ENCODE data around the gene THSD4. TPM values are rescaled to one million over a fixed set of nuclear protein-coding genes. Genes with fewer than 3 reads are reported as not detected.

THSD4 gene
- total RNA-seq, 2 experiments from 2014 or later: not detected

GRCh38 chr15:71085809-71086208 is 29.5 kb upstream of the THSD4 start:
- no peak for ATAC-seq
- DNase-seq: no peak
- CTCF ChIA-PET: no interaction called here
- Mint-ChIP-seq H3K4me1 (ENCODE audit: low read depth) (no peaks in the 10 kb centered on the region), H3K27me3 (ENCODE audit: low read depth) (no peaks in the 10 kb centered on the region), H3K9me3 (ENCODE audit: insufficient read depth) (no peaks in the 10 kb centered on the region), H3K36me3 (ENCODE audit: low read depth) (no peaks in the 10 kb centered on the region), H3K4me3 (no peak overlapping the region), H3K27ac (no peak overlapping the region)
- POLR2A ChIA-PET: interaction anchor here (0.8 kb wide), 1 partner anchor 1452 kb away, joined by 3 read pairs; no protein-coding TSS in a partner anchor

DNA sequence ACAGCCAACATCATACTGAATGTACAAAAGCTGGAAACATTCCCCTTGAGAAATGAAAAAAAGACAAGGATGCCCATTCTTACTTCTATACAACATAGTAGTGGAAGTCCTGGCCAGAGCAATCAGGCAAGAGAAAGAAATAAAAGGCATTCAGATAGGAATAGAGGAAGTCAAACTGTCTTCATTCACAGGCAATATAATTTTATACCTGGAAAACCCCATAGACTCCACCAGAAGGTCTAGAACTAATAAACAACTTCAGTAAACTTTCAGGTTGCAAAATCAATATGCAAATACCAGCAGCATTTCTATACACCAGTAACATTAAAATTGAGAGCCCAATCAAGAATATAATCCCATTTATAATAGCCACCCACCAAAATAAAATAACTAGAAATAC is 27.1 kb upstream of the THSD4 start:
- Mint-ChIP-seq H3K27me3 (ENCODE audit: low read depth) (no peaks in the 10 kb centered on the region), H3K4me3 (no peak overlapping the region), H3K9me3 (ENCODE audit: insufficient read depth) (no peaks in the 10 kb centered on the region), H3K4me1 (ENCODE audit: low read depth) (no peaks in the 10 kb centered on the region), H3K27ac (no peak overlapping the region), H3K36me3 (ENCODE audit: low read depth) (no peaks in the 10 kb centered on the region)
- POLR2A ChIA-PET: no interaction called here
- ATAC-seq (no peak), DNase-seq (no peak)
- CTCF ChIA-PET: no interaction called here

- ChIA-PET POLR2A (no interaction called here), CTCF (no interaction called here)
- H3K27ac Mint-ChIP-seq: no peak overlapping the region
- DNase-seq (no peak), ATAC-seq (no peak)
- H3K4me3 Mint-ChIP-seq: no peak overlapping the region
- H3K36me3 Mint-ChIP-seq (ENCODE audit: low read depth): no peaks in the 10 kb centered on the region
- H3K9me3 Mint-ChIP-seq (ENCODE audit: insufficient read depth): no peaks in the 10 kb centered on the region
- no peaks in the 10 kb centered on the region for H3K4me1 Mint-ChIP-seq (ENCODE audit: low read depth)
- H3K27me3 Mint-ChIP-seq (ENCODE audit: low read depth): no peaks in the 10 kb centered on the region
Measured at GRCh38 chr15:71088683-71089082, 26.6 kb upstream of the THSD4 start.

GRCh38 chr15:71089801-71090200 is 25.5 kb upstream of the THSD4 start:
- Mint-ChIP-seq H3K9me3 (ENCODE audit: insufficient read depth) (no peaks in the 10 kb centered on the region), H3K36me3 (ENCODE audit: low read depth) (no peaks in the 10 kb centered on the region), H3K27ac (no peak overlapping the region), H3K4me1 (ENCODE audit: low read depth) (no peaks in the 10 kb centered on the region), H3K4me3 (no peak overlapping the region), H3K27me3 (ENCODE audit: low read depth) (no peaks in the 10 kb centered on the region)
- no peak for DNase-seq
- no peak for ATAC-seq
- CTCF ChIA-PET: no interaction called here
- POLR2A ChIA-PET: no interaction called here

DNA sequence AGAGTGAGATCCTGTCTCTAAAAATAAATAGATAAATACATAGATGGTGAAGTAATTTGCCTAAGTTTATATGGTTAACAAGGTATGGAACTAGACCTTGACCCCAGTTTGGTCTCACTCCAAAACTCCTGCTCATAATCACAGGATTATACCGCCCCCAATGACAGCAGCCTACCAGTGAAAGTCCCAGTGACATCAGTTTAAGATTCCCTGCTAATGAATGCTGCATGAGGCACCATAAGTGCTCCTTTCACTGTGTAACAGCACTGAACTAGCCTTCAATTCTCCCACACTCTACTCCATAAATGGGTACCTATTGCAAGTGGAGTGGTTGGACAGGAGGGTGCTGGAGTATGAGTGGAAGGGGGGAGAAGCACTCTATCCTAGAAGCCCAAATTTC is 23.7 kb upstream of the THSD4 start:
- ATAC-seq: no peak
- no peaks in the 10 kb centered on the region for H3K9me3 Mint-ChIP-seq (ENCODE audit: insufficient read depth)
- H3K4me3 Mint-ChIP-seq: no peak overlapping the region
- H3K27me3 Mint-ChIP-seq (ENCODE audit: low read depth): no peaks in the 10 kb centered on the region
- H3K4me1 Mint-ChIP-seq (ENCODE audit: low read depth): no peaks in the 10 kb centered on the region
- POLR2A ChIA-PET: no interaction called here
- no peak for DNase-seq
- CTCF ChIA-PET: no interaction called here
- no peaks in the 10 kb centered on the region for H3K36me3 Mint-ChIP-seq (ENCODE audit: low read depth)
- no peak overlapping the region for H3K27ac Mint-ChIP-seq

- Mint-ChIP-seq H3K4me3 (no peak overlapping the region), H3K36me3 (ENCODE audit: low read depth) (no peaks in the 10 kb centered on the region), H3K9me3 (ENCODE audit: insufficient read depth) (no peaks in the 10 kb centered on the region), H3K4me1 (ENCODE audit: low read depth) (no peaks in the 10 kb centered on the region), H3K27me3 (ENCODE audit: low read depth) (no peaks in the 10 kb centered on the region), H3K27ac (no peak overlapping the region)
- DNase-seq (no peak), ATAC-seq (no peak)
- CTCF ChIA-PET: no interaction called here
- POLR2A ChIA-PET: no interaction called here
Measured at GRCh38 chr15:71092056-71092600, 23.1 kb upstream of the THSD4 start.

- POLR2A ChIA-PET: no interaction called here
- Mint-ChIP-seq H3K27ac (no peak overlapping the region), H3K36me3 (ENCODE audit: low read depth) (no peaks in the 10 kb centered on the region), H3K27me3 (ENCODE audit: low read depth) (no peaks in the 10 kb centered on the region), H3K4me1 (ENCODE audit: low read depth) (no peaks in the 10 kb centered on the region), H3K4me3 (no peak overlapping the region), H3K9me3 (ENCODE audit: insufficient read depth) (no peaks in the 10 kb centered on the region)
- CTCF ChIA-PET: no interaction called here
- no peak for ATAC-seq
- no peak for DNase-seq
Measured at GRCh38 chr15:71093054-71094024, 21.9 kb upstream of the THSD4 start.

GRCh38 chr15:71094137-71094536 is 21.1 kb upstream of the THSD4 start:
- Mint-ChIP-seq H3K27me3 (ENCODE audit: low read depth) (no peaks in the 10 kb centered on the region), H3K9me3 (ENCODE audit: insufficient read depth) (no peaks in the 10 kb centered on the region), H3K27ac (no peak overlapping the region), H3K4me1 (ENCODE audit: low read depth) (no peaks in the 10 kb centered on the region), H3K4me3 (no peak overlapping the region), H3K36me3 (ENCODE audit: low read depth) (no peaks in the 10 kb centered on the region)
- no peak for ATAC-seq
- DNase-seq: no peak
- ChIA-PET CTCF (no interaction called here), POLR2A (no interaction called here)

DNA sequence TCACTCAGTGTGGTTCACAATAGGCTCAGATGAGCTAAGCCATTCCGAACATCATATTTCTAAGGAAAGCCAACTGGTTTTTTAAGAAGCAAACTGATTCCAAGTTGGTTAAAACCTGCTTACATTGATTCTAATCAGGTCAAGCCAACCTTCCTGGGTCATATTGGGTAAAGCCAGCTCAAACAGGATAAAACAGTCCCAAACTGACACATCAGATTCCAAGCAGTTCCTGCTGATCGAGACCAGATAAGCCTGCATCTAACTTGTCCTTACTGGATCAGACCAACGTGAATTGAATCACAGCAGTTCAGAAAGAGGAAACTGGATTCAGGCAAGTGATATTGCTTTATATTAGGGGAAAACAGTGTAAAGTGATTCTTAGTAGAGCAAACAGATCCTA is 18.6 kb upstream of the THSD4 start:
- Mint-ChIP-seq H3K4me3 (no peak overlapping the region), H3K27me3 (ENCODE audit: low read depth) (no peaks in the 10 kb centered on the region), H3K9me3 (ENCODE audit: insufficient read depth) (no peaks in the 10 kb centered on the region), H3K27ac (no peak overlapping the region), H3K36me3 (ENCODE audit: low read depth) (no peaks in the 10 kb centered on the region), H3K4me1 (ENCODE audit: low read depth) (no peaks in the 10 kb centered on the region)
- CTCF ChIA-PET: no interaction called here
- DNase-seq: no peak
- POLR2A ChIA-PET: no interaction called here
- no peak for ATAC-seq

GRCh38 chr15:71097890-71098289 is 17.4 kb upstream of the THSD4 start:
- no peak for ATAC-seq
- Mint-ChIP-seq H3K36me3 (ENCODE audit: low read depth) (no peaks in the 10 kb centered on the region), H3K4me3 (no peak overlapping the region), H3K4me1 (ENCODE audit: low read depth) (no peaks in the 10 kb centered on the region), H3K9me3 (ENCODE audit: insufficient read depth) (no peaks in the 10 kb centered on the region), H3K27me3 (ENCODE audit: low read depth) (no peaks in the 10 kb centered on the region), H3K27ac (no peak overlapping the region)
- DNase-seq: no peak
- ChIA-PET CTCF (no interaction called here), POLR2A (no interaction called here)

- H3K36me3 Mint-ChIP-seq (ENCODE audit: low read depth): no peaks in the 10 kb centered on the region
- POLR2A ChIA-PET: no interaction called here
- CTCF ChIA-PET: no interaction called here
- no peak for DNase-seq
- no peaks in the 10 kb centered on the region for H3K9me3 Mint-ChIP-seq (ENCODE audit: insufficient read depth)
- H3K27me3 Mint-ChIP-seq (ENCODE audit: low read depth): no peaks in the 10 kb centered on the region
- no peak overlapping the region for H3K27ac Mint-ChIP-seq
- no peak overlapping the region for H3K4me3 Mint-ChIP-seq
- H3K4me1 Mint-ChIP-seq (ENCODE audit: low read depth): no peaks in the 10 kb centered on the region
- no peak for ATAC-seq
Measured at GRCh38 chr15:71098920-71099319, 16.4 kb upstream of the THSD4 start.

DNA sequence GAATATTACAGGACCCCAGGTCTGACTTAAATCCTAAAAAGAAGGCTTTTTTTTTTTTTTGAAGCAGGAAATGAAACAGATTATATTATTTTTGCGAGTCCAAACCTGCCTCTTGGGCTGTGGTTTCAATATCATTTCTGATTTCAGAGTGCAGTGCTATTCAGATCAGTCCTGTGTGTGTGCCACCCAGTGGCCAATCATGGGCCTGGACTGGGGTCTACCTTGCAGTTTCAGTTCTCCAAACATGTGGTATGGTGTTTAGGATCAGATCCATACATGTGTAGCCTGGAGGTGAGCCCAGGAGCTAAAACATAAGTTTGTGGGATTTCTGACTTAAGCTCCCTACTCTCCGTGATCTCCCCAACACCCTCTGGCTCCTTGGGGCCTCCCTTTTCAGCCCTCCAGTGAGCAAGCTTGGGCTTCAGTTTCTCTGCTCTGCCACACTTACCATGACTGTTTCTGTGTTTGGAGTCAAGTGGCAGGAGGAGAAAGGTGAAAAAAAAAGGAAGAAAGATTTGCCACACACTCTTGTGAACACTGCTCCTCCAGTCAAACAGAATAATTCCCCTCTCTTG is 12.1 kb upstream of the THSD4 start:
- ChIA-PET POLR2A (no interaction called here), CTCF (no interaction called here)
- Mint-ChIP-seq H3K9me3 (ENCODE audit: insufficient read depth) (no peaks in the 10 kb centered on the region), H3K4me3 (no peak overlapping the region), H3K27me3 (ENCODE audit: low read depth) (no peaks in the 10 kb centered on the region), H3K4me1 (ENCODE audit: low read depth) (no peaks in the 10 kb centered on the region), H3K27ac (no peak overlapping the region), H3K36me3 (ENCODE audit: low read depth) (no peaks in the 10 kb centered on the region)
- ATAC-seq (no peak), DNase-seq (no peak)

All from activated CD8-positive, alpha-beta T cell treated with anti-CD3 and anti-CD28 coated beads, Interleukin-2, amount 10 ng/mL, durations not matched to agents 7 days and 5 days (primary cell).